Gastroesophageal sphincter (tissue), 4 donors: ENCODE data around the gene ASPA. TPM values are rescaled to one million over a fixed set of nuclear protein-coding genes. Genes with fewer than 3 reads are reported as not detected.
A peak's percentile ranks its signal among the peaks of the same experiment; 100 is the strongest.

ENCODE experiments used
- ATAC-seq: fragments of 150-250 bp; one replicate; pipeline ENCODE4 v1.9.1; 2016; ENCODE audit warnings: mild to moderate bottlenecking, moderate library complexity
- H3K27ac ChIP-seq, 4 donors: fragments of 200-600 bp; sonication (generic) in 3 of 4; 1 replicate in 3 of 4; 2 replicates in 1 of 4; pipeline ENCODE4 v1.5.1; 2016 to 2019
- H3K27me3 ChIP-seq: fragments of 200-600 bp; sonication (generic); one replicate; pipeline ENCODE4 v1.5.1; 2019
- H3K36me3 ChIP-seq, 2 donors: fragments of 200-600 bp; sonication (generic); one replicate each; pipeline ENCODE4 v1.5.1; 2019; ENCODE audit warnings: control low read depth in 1 of 2
- H3K4me1 ChIP-seq, 3 donors: fragments of 200-600 bp; sonication (generic); 1 replicate in 2 of 3; 2 replicates in 1 of 3; pipeline ENCODE4 v1.5.1; 2016 to 2019; ENCODE audit warnings: control low read depth in 2 of 3
- H3K4me3 ChIP-seq, 2 donors: fragments of 200-600 bp; sonication (generic); one replicate each; pipeline ENCODE4 v1.5.1; 2019; ENCODE audit warnings: mild to moderate bottlenecking in 1 of 2, moderate library complexity in 1 of 2
- H3K9me3 ChIP-seq, 3 donors: fragments of 200-600 bp; sonication (generic); one replicate each; pipeline ENCODE4 v1.5.1; 2017 to 2019; ENCODE audit warnings: control low read depth in 2 of 3
- CTCF ChIP-seq, 4 experiments: fragments of 200-600 bp in 2 of 4; fragments of 450-650 bp in 2 of 4; sonication (generic) in 1 of 4; IDR thresholded peaks; one replicate each; pipeline ENCODE4 v1.5.1; 2017 to 2019; ENCODE audit warnings: antibody characterized with exemption in 4 of 4, mild to moderate bottlenecking in 2 of 4, moderate library complexity in 2 of 4
- EP300 ChIP-seq: sonication (generic); formaldehyde crosslinking; IDR thresholded peaks from one replicate; pipeline ENCODE4 v1.6.1; 2017; ENCODE audit warnings: antibody characterized with exemption, mild to moderate bottlenecking
- POLR2A ChIP-seq, 2 donors: fragments of 450-650 bp; IDR thresholded peaks; one replicate each; pipeline ENCODE4 v1.6.1; 2017; ENCODE audit warnings: antibody characterized with exemption in 2 of 2, mild to moderate bottlenecking in 2 of 2, moderate library complexity in 1 of 2
- POLR2AphosphoS5 ChIP-seq: sonication (generic); formaldehyde crosslinking; IDR thresholded peaks from one replicate; pipeline ENCODE4 v1.6.1; 2017; ENCODE audit warnings: antibody characterized with exemption
- WGBS, 2 donors: methylation state at CpG; one replicate each; pipeline ENCODE4 v1.1.5; 2018; ENCODE audit warnings: low coverage in 1 of 2; 5-methylcytosine and 5-hydroxymethylcytosine counted together
- total RNA-seq, 4 donors: library from RNA; depleted of rRNA; stranded (reverse); fragments of >200 nt; gene quantifications; one replicate each; pipeline ENCODE4 v1.1.0, GENCODE V29; 2016

Gene ASPA
- total RNA-seq, 4 donors from 2014 or later, result 1.4 to 3.4 (median 2.7) TPM

- 93 to 100% methylated on average over 1 to 10 of the region's 21 CpGs for WGBS, 2 donors
- Histone ChIP-seq H3K27me3 (no peaks in the 10 kb centered on the region), H3K4me3 (no peak overlapping the region), H3K36me3 (no peaks in the 10 kb centered on the region), H3K9me3 (no peaks in the 10 kb centered on the region), H3K27ac (no peak overlapping the region), H3K4me1 (peaks cover 0 to 13% (median 0%) of the 10 kb centered on the region in 3 donors)
- TF ChIP-seq POLR2AphosphoS5, result no peak
- TF ChIP-seq POLR2A (IDR thresholded peaks at IDR 0.05), result no peak
- TF ChIP-seq CTCF (IDR thresholded peaks at IDR 0.05), result no peak
- no peak for TF ChIP-seq EP300
- ATAC-seq, result no peak
These were observed 3.7 kb upstream of the ASPA start for GRCh38 chr17:3472137-3472536.

- no peaks in the 10 kb centered on the region for H3K36me3 ChIP-seq
- H3K27ac ChIP-seq, result peak overlapping the region in 2 of 4 donors; percentile 53 to 70
- no peaks in the 10 kb centered on the region for H3K27me3 ChIP-seq
- H3K4me3 ChIP-seq, result no peak overlapping the region
- WGBS, 2 donors, result 21 to 34% methylated on average over 3 of the region's 3 CpGs
- peaks cover 0 to 13% (median 0%) of the 10 kb centered on the region in 3 donors for H3K4me1 ChIP-seq
- ATAC-seq, result no peak
- H3K9me3 ChIP-seq, result no peaks in the 10 kb centered on the region
- TF ChIP-seq POLR2AphosphoS5, result no peak
- TF ChIP-seq CTCF (IDR thresholded peaks at IDR 0.05), result no peak
- TF ChIP-seq POLR2A (IDR thresholded peaks at IDR 0.05), result no peak
- TF ChIP-seq EP300, result no peak
These were observed 1.6 kb upstream of the ASPA start for GRCh38 chr17:3474212-3474611.

- Histone ChIP-seq H3K9me3 (no peaks in the 10 kb centered on the region), H3K4me1 (peaks cover 0 to 13% (median 0%) of the 10 kb centered on the region in 3 donors), H3K4me3 (peak overlapping the region in 1 of 2 donors; percentile 41), H3K36me3 (no peaks in the 10 kb centered on the region), H3K27ac (peak overlapping the region in 3 of 4 donors; percentile 53 to 70 (median 57)), H3K27me3 (peaks cover 6% of the 10 kb centered on the region)
- peak; percentile 62 for ATAC-seq
- TF ChIP-seq POLR2AphosphoS5 (no peak), CTCF (IDR thresholded peaks at IDR 0.05) (no peak), EP300 (no peak), POLR2A (IDR thresholded peaks at IDR 0.05) (no peak)
- WGBS, 2 donors, result 32 to 61% methylated on average over 3 to 4 of the region's 4 CpGs
These were observed 529 bp upstream of the ASPA start for GRCh38 chr17:3475251-3475685.

- Histone ChIP-seq H3K36me3 (no peaks in the 10 kb centered on the region), H3K4me1 (peaks cover 0 to under 1% (median 0%) of the 10 kb centered on the region in 3 donors), H3K27ac (no peak overlapping the region), H3K9me3 (no peaks in the 10 kb centered on the region), H3K4me3 (no peak overlapping the region), H3K27me3 (peaks cover 7% of the 10 kb centered on the region)
- no peak for ATAC-seq
- WGBS, 2 donors, result 67% methylated on average over 3 of the region's 3 CpGs
- TF ChIP-seq CTCF (IDR thresholded peaks at IDR 0.05), result no peak
These were observed 4.2 kb downstream of the ASPA start for GRCh38 chr17:3479988-3480387.

GRCh38 chr17:3482852-3483251 lies 7.1 kb downstream of the ASPA start:
- ATAC-seq, result no peak
- H3K4me1 ChIP-seq, result no peaks in the 10 kb centered on the region
- no peak overlapping the region for H3K4me3 ChIP-seq
- H3K27me3 ChIP-seq, result peaks cover 11% of the 10 kb centered on the region
- no peaks in the 10 kb centered on the region for H3K9me3 ChIP-seq
- TF ChIP-seq CTCF (IDR thresholded peaks at IDR 0.05), result no peak
- WGBS, 2 donors, result 24% methylated on average over 3 of the region's 3 CpGs; no CpG with 5 or more reads in 1 of the 2 donors
- no peaks in the 10 kb centered on the region for H3K36me3 ChIP-seq
- no peak overlapping the region for H3K27ac ChIP-seq
